Left lobe of liver (tissue), 2 donors: ENCODE measurements around the gene OSR1. TPM values are rescaled to one million over a fixed set of nuclear protein-coding genes. Genes with fewer than 3 reads are reported as not detected.
"Not testable (repeated sequence)": the region's sequence is repeated elsewhere in the genome, so short reads cannot be mapped to it uniquely, and the experiment has no call there.

ENCODE experiments used
- ATAC-seq: fragments of 200-7000 bp; cut with Tn5 transposase; one replicate; pipeline ENCODE4 v1.9.1; 2020; ENCODE audit warnings: mild to moderate bottlenecking, moderate library complexity
- DNase-seq: peaks from one replicate; pipeline ENCODE4 v3.0.0-alpha.2; 2020; ENCODE audit warnings: low spot score
- total RNA-seq: library from RNA; stranded (reverse); gene quantifications from one replicate; pipeline ENCODE4 v1.2.1, GENCODE V29; 2021
- donor health status: DM: no; HTN: no; CAD: no; lungs with moderate emphysema.
- donor health status: DM: no; HTN: yes; CAD: no.

Gene OSR1
- total RNA-seq, 1 donor from 2014 or later = 0.18 TPM

DNA sequence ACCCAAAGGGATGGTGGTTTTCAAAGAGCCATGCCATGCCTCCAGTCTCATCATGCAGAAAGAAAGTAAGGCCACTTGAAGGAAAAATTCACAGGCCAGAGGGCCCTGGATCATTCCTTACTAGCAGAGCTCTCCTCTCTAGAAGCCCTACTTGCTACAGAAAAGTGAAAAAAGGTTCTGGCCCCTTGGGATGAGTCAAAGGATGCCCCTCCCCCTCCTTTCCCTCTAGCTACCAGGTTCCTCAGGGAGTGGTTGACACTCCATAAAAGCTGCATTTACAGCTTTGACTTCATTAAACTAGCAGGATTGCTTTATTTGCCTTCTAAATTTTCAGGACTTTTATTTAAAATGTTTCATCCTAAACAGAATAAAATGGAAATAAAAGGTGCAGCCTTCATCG lies 21.2 kb downstream of the OSR1 start:
- no peak for ATAC-seq
- DNase-seq = no peak

DNA sequence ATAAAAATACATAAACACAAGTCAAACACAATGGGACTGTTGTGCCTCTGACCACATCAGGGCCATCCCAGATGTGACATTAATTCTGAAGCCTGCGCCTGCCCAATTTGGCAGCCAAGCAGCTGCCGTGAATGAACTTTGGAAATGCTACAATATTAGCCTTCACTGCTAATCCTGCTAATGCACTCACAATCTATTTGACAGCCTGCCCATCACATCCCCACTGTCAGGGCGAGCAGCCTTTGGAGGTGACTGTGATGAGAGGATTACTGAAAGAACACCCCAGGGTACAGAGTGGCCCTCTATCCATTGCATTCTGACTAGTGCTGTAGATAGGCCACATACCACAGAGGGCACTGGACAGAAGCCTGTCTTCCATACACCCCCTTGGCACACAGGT lies 21.6 kb downstream of the OSR1 start:
- no peak for DNase-seq
- no peak for ATAC-seq

DNA sequence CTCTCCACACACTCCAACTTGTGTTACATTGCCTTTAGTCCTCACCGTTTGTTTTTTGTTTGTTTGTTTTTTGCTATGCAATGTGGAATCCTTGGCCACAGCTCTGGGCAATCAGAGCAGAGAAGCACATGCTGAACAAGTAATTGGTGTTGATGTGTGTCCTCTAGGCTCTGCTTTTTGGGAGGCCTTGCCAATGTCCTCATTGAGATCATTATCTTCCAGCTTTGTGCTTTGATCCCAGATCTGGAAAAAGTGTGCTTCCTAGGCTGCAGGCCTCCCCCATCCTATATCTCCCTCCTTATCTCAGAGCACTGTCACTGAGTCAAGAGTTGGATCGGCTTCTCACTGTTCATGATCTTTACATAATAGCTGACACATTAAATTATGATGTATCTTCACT lies 25.9 kb downstream of the OSR1 start:
- no peak for DNase-seq
- no peak for ATAC-seq

DNA sequence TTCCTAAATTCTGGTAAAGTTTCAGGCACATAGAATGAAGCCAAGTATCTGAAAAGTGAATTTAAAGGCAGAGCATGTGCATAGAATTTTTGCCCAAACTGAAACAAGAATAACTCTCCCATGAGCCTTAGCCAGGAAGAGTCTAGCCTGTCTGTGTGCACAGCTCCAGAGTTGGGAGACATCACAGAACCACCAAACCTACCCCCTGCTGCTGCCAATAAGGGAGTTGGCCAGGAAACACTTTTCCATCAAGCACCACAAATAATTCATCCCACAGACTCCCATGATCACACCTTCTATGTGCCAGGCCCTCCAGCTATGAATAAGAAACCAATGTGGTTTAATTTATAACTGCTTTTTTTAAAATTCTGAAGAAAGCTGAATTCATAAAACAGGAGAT lies 27.0 kb downstream of the OSR1 start:
- ATAC-seq (no peak), DNase-seq (no peak)

DNA sequence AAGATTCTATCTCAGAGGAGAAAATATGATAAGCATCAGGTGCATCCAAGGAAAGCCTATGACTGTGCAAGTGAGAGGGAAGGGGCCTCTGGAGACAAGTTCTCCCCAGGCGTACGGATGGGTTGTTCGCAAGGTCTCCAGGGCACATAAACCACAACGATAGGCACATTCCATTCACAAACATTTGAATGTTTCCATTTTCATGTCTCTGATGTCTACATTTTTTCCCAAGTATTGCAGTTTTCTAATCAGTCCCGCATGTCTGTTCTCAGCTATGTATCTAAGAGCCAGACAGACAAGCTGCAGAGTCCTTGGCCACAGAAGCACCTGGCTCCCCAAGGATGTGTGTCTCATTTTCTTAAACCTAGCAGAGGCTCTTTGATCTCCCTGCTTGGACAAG lies 28.0 kb downstream of the OSR1 start:
- DNase-seq (no peak), ATAC-seq (no peak)

DNA sequence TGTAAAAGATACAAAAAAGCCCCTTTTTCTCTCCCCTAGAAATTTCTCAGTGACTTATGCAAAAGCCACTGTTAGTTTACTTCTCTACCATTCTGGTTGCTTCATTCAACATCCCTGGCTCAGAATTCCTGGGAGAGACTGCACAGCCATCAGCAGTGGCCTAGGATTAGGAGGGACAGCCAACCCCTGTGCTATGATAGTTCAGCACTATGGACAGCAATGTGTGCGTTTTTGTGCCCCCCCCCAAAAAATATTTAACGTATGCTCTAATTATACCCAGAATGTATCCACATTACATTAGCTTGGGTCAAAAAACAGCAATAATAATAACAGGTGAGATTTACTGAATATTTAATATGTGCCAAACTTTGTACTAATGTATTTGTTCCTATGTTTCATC lies 29.0 kb downstream of the OSR1 start:
- DNase-seq (no peak), ATAC-seq (no peak)

DNA sequence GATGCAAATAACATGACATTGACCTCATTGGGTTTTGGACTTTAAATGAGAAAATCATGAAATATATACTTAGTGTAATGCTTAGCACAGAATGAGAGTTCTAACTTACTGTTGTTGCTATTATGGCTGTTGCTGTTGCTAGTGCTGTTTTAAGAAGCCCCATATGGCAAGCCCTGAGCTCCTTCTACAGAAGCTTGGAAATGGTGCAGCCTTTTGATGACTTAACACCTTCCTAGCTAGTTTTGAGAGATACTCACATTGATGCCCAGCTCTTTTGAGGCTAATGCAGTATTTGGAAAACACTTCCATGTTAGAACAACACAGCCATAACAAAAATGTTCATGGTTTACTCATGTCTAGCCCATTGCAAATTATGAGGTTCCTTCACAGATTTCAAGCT lies 30.9 kb downstream of the OSR1 start:
- no peak for ATAC-seq
- DNase-seq = no peak

DNA sequence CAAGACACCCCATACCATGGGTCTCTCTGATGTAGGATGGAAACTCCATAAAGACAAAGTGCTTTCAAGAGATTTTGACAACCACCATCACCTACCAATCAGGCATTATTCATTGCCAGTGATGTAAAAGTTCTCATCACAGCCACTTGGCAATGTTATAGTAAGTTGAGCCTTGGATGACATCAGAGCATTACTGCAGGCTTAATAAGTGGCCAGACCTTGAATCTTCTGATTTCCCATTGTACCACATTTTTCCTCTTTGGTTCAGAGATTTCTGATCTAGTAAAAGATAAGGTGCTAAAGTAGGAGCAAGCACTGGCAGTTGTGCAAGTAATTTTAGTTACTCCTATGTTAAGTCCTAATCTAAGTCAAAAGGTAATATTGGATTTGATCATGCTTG lies 36.5 kb downstream of the OSR1 start:
- DNase-seq (no peak), ATAC-seq (no peak)

DNA sequence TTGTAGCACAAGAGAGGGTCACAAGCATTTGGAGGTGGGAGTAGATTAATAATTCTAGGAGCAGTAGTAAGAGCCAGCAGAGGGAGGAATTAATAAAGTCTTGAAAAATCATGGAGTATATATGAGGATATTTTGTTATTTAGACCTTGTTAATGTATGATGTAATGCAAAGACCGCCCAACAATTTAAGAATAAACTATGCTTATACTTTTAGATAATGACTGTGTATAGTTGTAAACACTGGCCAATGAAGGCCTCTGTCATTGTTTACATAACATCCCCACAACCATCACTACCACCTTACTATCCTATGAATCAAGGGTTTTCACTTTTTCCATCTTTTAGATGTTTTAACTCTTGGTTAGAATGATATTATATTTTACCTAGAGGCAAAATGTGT lies 37.6 kb downstream of the OSR1 start:
- ATAC-seq = no peak
- DNase-seq = no peak

DNA sequence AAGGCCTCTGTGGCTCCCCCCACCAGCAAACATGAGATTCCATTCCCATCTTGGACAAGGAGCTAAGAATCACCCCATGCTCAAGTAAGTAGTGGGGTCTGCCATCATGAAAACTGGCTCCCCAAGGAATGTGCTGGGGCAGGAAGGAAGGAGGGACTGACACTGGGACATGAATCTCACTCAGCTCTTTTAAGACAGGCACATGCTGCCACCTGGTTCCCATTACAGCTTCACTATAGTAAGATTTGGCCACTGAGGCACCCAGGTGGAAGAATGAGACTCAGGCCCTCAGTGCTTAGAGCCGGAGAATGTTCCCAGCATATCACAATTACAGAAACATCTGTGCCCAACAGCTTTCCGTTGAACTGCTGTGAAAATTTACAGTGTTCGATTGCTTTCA lies 38.7 kb downstream of the OSR1 start:
- no peak for DNase-seq
- no peak for ATAC-seq

DNA sequence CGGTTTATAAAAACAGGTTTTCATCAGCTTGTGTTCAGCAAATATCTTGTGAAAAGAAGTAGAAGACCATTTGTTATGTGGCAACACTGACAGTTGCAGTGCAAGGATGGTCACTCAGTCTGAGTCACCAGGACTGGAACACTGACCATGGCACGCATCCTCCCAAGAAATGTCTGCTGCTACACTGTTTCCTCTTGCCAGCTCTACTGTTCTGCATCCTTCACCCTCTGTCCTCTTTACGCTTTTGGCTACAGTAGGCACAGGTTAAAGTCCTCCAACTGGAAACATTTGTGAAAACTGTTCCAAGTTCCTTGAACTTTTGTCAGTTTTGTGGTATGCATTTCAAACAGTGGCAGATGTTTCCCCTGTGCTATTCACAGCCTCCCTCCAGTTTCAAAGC lies 39.4 kb downstream of the OSR1 start:
- peak; percentile 96 for ATAC-seq
- DNase-seq = peak; percentile 51

DNA sequence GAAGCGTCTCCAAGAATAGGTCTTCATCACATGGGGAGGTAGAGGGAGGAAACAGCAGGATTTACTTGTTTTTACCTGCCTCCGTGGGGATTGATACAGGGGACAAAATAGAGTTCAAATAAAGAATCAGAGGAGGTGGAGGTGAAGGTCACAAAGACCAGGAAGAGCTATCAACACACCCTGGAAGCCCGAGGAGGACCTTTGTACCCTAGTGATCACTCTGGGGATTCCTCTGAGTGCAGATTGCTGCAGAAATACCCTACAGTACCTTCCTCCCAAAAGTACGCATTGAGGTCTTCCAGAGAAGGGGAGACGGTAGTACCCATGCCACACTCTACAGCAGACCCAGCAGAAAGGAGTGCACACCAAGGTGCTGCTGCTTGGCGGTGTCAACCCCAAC lies 44.9 kb downstream of the OSR1 start:
- no peak for ATAC-seq
- DNase-seq = no peak

DNA sequence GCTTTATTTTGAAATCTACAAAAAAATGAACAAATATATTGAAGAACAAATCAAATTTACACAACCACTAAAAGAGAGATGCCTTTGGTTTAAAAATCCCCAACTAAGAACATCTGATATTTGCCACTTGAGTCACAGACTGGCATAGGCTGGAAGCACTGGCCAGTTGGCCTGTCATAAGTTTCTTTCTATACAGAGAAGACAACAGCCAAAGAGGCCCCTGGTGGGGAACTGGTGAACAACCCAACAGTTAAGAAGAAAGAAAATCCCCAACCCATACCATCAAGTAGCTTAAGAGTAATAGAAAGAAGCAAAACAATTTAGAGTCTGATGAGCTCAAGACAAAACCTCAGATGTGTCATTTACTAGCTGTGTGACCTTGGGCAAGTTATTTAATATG lies 45.5 kb downstream of the OSR1 start:
- ATAC-seq (peak; percentile 56), DNase-seq (no peak)

DNA sequence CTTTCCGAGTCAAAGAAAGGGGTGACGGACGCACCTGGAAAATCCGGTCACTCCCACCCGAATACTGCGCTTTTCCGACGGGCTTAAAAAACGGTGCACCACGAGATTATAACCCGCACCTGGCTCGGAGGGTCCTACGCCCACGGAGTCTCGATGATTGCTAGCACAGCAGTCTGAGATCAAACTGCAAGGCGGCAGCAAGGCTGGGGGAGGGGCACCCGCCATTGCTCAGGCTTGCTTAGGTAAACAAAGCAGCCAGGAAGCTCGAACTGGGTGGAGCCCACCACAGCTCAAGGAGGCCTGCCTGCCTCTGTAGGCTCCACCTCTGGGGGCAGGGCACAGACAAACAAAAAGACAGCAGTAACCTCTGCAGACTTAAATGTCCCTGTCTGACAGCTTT lies 52.4 kb downstream of the OSR1 start:
- ATAC-seq, DNase-seq: not testable (repeated sequence)

DNA sequence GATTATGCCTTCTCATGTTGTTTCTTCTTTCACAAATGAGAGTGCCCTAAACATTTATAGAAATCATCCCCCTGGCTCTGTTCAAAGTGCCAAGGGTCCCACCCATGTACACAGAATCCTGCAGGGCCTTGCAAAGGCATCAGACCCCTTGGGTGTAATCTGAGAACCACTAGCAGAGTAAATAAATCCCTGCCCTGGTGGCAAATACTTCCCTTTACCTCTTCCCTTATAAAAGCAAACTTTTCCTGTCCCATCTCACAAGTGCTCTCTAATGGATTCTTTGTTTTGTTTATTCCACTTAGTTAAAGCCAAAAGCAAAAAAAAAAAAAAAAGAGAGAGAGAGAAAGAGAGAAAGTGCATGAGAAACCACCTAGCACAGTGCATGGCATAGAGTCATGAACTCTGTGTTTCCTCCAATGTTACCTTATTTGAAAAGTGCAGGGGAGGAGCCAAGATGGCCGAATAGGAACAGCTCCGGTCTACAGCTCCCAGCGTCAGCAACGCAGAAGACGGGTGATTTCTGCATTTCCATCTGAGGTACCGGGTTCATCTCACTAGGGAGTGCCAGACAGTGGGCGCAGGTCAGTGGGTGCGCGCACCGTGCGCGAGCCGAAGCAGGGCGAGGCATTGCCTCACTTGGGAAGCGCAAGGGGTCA lies 52.9 kb downstream of the OSR1 start:
- DNase-seq, ATAC-seq: not testable (repeated sequence)

DNA sequence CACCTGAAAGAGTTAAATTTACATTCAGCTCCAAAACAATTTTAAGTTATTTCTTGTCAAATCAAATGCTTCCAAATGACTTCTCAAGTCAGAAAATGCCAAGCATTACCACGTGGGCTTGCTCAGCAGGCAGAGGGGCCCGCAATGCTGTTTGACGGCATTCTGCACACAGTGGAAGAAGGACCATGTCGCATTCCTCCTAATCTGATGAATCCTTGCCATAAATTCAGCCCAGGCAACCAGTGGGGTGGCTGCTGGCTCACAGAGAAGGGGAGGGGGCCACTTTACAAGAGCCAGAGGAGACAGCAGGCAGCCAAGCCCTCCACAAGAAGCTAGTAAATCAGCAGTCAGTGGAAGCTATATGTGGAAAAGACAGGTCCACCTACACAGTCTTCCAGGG lies 56.7 kb downstream of the OSR1 start:
- DNase-seq (no peak), ATAC-seq (no peak)
